ENCODE data around the gene MAD1L1.

Gene MAD1L1

GRCh38 chr7:1978656-1979590, 253.8 kb downstream of the MAD1L1 start:
- CTCF ChIA-PET: no interaction called here
- no peak overlapping the region for H3K27ac ChIP-seq (ENCODE audit: extremely low read depth, low read depth, low read length)
- H3K4me1 ChIP-seq (ENCODE audit: control insufficient read depth, insufficient read depth, low read length): no peaks in the 10 kb centered on the region
- no peak for TF ChIP-seq GFI1B (tag by site-specific recombination; IDR thresholded peaks at IDR 0.05)
- TF ChIP-seq ZBTB48 (tag by site-specific recombination; IDR thresholded peaks at IDR 0.05): no peak
- no peak for TF ChIP-seq ZNF404 (tag by site-specific recombination; IDR thresholded peaks at IDR 0.05)
- TF ChIP-seq, protein P1, sequence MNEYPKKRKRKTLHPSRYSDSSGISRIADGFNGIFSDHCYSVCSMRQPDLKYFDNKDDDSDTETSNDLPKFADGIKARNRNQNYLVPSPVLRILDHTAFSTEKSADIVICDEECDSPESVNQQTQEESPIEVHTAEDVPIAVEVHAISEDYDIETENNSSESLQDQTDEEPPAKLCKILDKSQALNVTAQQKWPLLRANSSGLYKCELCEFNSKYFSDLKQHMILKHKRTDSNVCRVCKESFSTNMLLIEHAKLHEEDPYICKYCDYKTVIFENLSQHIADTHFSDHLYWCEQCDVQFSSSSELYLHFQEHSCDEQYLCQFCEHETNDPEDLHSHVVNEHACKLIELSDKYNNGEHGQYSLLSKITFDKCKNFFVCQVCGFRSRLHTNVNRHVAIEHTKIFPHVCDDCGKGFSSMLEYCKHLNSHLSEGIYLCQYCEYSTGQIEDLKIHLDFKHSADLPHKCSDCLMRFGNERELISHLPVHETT (tag by site-specific recombination; IDR thresholded peaks at IDR 0.05): no peak
- no peak for TF ChIP-seq ZNF266 (tag by site-specific recombination; IDR thresholded peaks at IDR 0.05; ENCODE audit: low read depth)
- no peak for TF ChIP-seq BCL11A (tag by site-specific recombination; IDR thresholded peaks at IDR 0.05; ENCODE audit: low read depth)
- no peak for TF ChIP-seq ZNF24 (tag by site-specific recombination; IDR thresholded peaks at IDR 0.05)
- TF ChIP-seq ZNF184 (tag by site-specific recombination; IDR thresholded peaks at IDR 0.05): no peak
- no peak for TF ChIP-seq ZNF112 (tag by site-specific recombination; IDR thresholded peaks at IDR 0.05)
- TF ChIP-seq GLI2 (tag by site-specific recombination; IDR thresholded peaks at IDR 0.05; ENCODE audit: borderline replicate concordance, low read depth): no peak
- TF ChIP-seq, protein P2, sequence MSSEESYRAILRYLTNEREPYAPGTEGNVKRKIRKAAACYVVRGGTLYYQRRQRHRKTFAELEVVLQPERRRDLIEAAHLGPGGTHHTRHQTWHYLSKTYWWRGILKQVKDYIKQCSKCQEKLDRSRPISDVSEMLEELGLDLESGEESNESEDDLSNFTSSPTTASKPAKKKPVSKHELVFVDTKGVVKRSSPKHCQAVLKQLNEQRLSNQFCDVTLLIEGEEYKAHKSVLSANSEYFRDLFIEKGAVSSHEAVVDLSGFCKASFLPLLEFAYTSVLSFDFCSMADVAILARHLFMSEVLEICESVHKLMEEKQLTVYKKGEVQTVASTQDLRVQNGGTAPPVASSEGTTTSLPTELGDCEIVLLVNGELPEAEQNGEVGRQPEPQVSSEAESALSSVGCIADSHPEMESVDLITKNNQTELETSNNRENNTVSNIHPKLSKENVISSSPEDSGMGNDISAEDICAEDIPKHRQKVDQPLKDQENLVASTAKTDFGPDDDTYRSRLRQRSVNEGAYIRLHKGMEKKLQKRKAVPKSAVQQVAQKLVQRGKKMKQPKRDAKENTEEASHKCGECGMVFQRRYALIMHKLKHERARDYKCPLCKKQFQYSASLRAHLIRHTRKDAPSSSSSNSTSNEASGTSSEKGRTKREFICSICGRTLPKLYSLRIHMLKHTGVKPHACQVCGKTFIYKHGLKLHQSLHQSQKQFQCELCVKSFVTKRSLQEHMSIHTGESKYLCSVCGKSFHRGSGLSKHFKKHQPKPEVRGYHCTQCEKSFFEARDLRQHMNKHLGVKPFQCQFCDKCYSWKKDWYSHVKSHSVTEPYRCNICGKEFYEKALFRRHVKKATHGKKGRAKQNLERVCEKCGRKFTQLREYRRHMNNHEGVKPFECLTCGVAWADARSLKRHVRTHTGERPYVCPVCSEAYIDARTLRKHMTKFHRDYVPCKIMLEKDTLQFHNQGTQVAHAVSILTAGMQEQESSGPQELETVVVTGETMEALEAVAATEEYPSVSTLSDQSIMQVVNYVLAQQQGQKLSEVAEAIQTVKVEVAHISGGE (tag by site-specific recombination; conservative IDR thresholded peaks at IDR 0.05; ENCODE audit: low read depth): no peak
- no peak for TF ChIP-seq ZNF335 (tag by site-specific recombination; conservative IDR thresholded peaks at IDR 0.05)
- no peak for TF ChIP-seq ZNF600 (tag by site-specific recombination; IDR thresholded peaks at IDR 0.05)
- TF ChIP-seq ZNF211 (tag by site-specific recombination; IDR thresholded peaks at IDR 0.05; ENCODE audit: low read depth): no peak
- TF ChIP-seq ZSCAN23 (tag by site-specific recombination; IDR thresholded peaks at IDR 0.05): no peak
- no peak for TF ChIP-seq ZNF843 (tag by site-specific recombination; IDR thresholded peaks at IDR 0.05)
- no peak for TF ChIP-seq ZBTB21 (tag by site-specific recombination; IDR thresholded peaks at IDR 0.05)
- no peaks in the 10 kb centered on the region for H3K9me3 ChIP-seq (ENCODE audit: control insufficient read depth, insufficient read depth, low read depth, low read length)
- H3K36me3 ChIP-seq (ENCODE audit: control insufficient read depth in 2 of 2, insufficient read depth in 1 of 2, low read length in 2 of 2): peaks cover 0 to 25% of the 10 kb centered on the region in 2 experiments; a peak in 1 of 3 replicates
- POLR2A ChIA-PET: no interaction called here
- no peak overlapping the region for H3K4me3 ChIP-seq (ENCODE audit: low read depth, low read length)

DNA sequence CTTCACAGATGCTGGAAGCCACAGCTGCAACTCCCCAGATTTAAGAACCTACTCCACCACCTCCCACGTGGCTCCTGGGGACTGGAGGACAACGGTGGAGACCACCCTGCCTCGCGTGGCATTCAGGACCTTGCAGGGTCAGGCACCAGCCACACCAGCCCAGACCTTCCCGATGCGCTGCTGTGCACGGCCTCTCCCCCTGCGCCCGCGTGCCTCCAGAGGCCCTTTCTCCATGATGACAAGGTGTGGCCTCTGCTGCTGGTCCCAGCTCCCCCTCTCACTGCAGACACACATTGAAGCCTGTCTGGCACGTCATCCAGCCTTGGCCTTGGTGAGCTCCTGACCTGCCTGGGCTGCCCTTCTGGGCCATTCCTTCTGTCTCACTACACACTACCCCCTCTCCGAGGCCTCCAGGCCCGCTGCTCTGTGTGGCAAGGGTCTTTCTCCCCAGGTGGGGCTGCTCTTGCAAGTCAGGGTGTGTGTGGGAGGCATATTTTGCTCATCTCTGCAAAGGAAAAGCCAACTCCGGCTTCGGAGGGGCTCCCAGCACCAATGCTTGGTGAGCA, 254.8 kb downstream of the MAD1L1 start:
- no peak overlapping the region for H3K4me3 ChIP-seq (ENCODE audit: low read depth, low read length)
- POLR2A ChIA-PET: no interaction called here
- H3K4me1 ChIP-seq (ENCODE audit: control insufficient read depth, insufficient read depth, low read length): no peaks in the 10 kb centered on the region
- TF ChIP-seq GLI2 (tag by site-specific recombination; IDR thresholded peaks at IDR 0.05; ENCODE audit: borderline replicate concordance, low read depth): no peak
- TF ChIP-seq, protein P3, sequence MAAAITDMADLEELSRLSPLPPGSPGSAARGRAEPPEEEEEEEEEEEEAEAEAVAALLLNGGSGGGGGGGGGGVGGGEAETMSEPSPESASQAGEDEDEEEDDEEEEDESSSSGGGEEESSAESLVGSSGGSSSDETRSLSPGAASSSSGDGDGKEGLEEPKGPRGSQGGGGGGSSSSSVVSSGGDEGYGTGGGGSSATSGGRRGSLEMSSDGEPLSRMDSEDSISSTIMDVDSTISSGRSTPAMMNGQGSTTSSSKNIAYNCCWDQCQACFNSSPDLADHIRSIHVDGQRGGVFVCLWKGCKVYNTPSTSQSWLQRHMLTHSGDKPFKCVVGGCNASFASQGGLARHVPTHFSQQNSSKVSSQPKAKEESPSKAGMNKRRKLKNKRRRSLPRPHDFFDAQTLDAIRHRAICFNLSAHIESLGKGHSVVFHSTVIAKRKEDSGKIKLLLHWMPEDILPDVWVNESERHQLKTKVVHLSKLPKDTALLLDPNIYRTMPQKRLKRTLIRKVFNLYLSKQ (tag by site-specific recombination; IDR thresholded peaks at IDR 0.05; ENCODE audit: borderline replicate concordance): no peak
- no peak for TF ChIP-seq ZNF707 (tag by site-specific recombination; IDR thresholded peaks at IDR 0.05)
- no peak for TF ChIP-seq ZNF211 (tag by site-specific recombination; IDR thresholded peaks at IDR 0.05; ENCODE audit: low read depth)
- TF ChIP-seq ZNF140 (tag by site-specific recombination; IDR thresholded peaks at IDR 0.05): no peak
- no peak for TF ChIP-seq ZNF837 (tag by site-specific recombination; IDR thresholded peaks at IDR 0.05)
- TF ChIP-seq ZNF146 (tag by site-specific recombination; IDR thresholded peaks at IDR 0.05): no peak
- peaks cover 0 to 28% of the 10 kb centered on the region in 2 experiments; a peak in 1 of 3 replicates for H3K36me3 ChIP-seq (ENCODE audit: control insufficient read depth in 2 of 2, insufficient read depth in 1 of 2, low read length in 2 of 2)
- CTCF ChIA-PET: no interaction called here
- H3K27ac ChIP-seq (ENCODE audit: extremely low read depth, low read depth, low read length): no peak overlapping the region
- no peaks in the 10 kb centered on the region for H3K9me3 ChIP-seq (ENCODE audit: control insufficient read depth, insufficient read depth, low read depth, low read length)

All from HEK293 (cell line).